ENCODE data around the gene FAM193A.
"Not testable (repeated sequence)": the region's sequence is repeated elsewhere in the genome, so short reads cannot be mapped to it uniquely, and the experiment has no call there.

FAM193A gene

GRCh38 chr4:2511645-2512131 lies 24.8 kb upstream of the FAM193A start:
- no peak overlapping the region for H3K9ac ChIP-seq (ENCODE audit: insufficient read length)
- H3K4me3 ChIP-seq: no peak overlapping the region
- H3K27ac ChIP-seq: no peak overlapping the region
- TF ChIP-seq POLR2AphosphoS5 (IDR thresholded peaks at IDR 0.05; ENCODE audit: borderline replicate concordance, low read depth, low read length) (no peak), FOXP2 (optimal IDR thresholded peaks at IDR 0.05; ENCODE audit: control extremely low read depth, extremely low read length, insufficient read depth) (no peak), EZH2 (IDR thresholded peaks at IDR 0.05) (no peak)
- no peak for DNase-seq (ENCODE audit: low read depth, low spot score)
- peaks cover 85% of the 10 kb centered on the region for H3K36me3 ChIP-seq (ENCODE audit: insufficient read depth, low read length)
- no peaks in the 10 kb centered on the region for H3K9me3 ChIP-seq (ENCODE audit: low read depth, low read length)

GRCh38 chr4:2512396-2513135 lies 23.9 kb upstream of the FAM193A start:
- H3K36me3 ChIP-seq (ENCODE audit: insufficient read depth, low read length): peaks cover 76% of the 10 kb centered on the region
- no peak for TF ChIP-seq POLR2AphosphoS5 (IDR thresholded peaks at IDR 0.05; ENCODE audit: borderline replicate concordance, low read depth, low read length)
- no peak for TF ChIP-seq FOXP2 (optimal IDR thresholded peaks at IDR 0.05; ENCODE audit: control extremely low read depth, extremely low read length, insufficient read depth)
- no peak for TF ChIP-seq EZH2 (IDR thresholded peaks at IDR 0.05)

GRCh38 chr4:2514193-2514592 lies 22.3 kb upstream of the FAM193A start:
- not testable (repeated sequence) for H3K27ac ChIP-seq; H3K9ac ChIP-seq (ENCODE audit: insufficient read length); H3K9me3 ChIP-seq (ENCODE audit: low read depth, low read length); DNase-seq (ENCODE audit: low read depth, low spot score); H3K4me3 ChIP-seq
- H3K36me3 ChIP-seq (ENCODE audit: insufficient read depth, low read length): peaks cover 67% of the 10 kb centered on the region

More at GRCh38 chr4:2512396-2513135, 23.9 kb upstream of the FAM193A start:
- H3K27ac ChIP-seq: no peak overlapping the region
- H3K9ac ChIP-seq (ENCODE audit: insufficient read length): no peak overlapping the region
- no peak for DNase-seq (ENCODE audit: low read depth, low spot score)
- no peaks in the 10 kb centered on the region for H3K9me3 ChIP-seq (ENCODE audit: low read depth, low read length)
- H3K4me3 ChIP-seq: no peak overlapping the region

GRCh38 chr4:2514944-2515343 lies 21.5 kb upstream of the FAM193A start:
- not testable (repeated sequence) for H3K27ac ChIP-seq; H3K9ac ChIP-seq (ENCODE audit: insufficient read length); DNase-seq (ENCODE audit: low read depth, low spot score); H3K9me3 ChIP-seq (ENCODE audit: low read depth, low read length); H3K4me3 ChIP-seq
- peaks cover 60% of the 10 kb centered on the region for H3K36me3 ChIP-seq (ENCODE audit: insufficient read depth, low read length)

GRCh38 chr4:2515830-2516550 lies 20.5 kb upstream of the FAM193A start:
- DNase-seq (ENCODE audit: low read depth, low spot score): no peak
- H3K9ac ChIP-seq (ENCODE audit: insufficient read length): no peak overlapping the region
- no peaks in the 10 kb centered on the region for H3K9me3 ChIP-seq (ENCODE audit: low read depth, low read length)
- H3K36me3 ChIP-seq (ENCODE audit: insufficient read depth, low read length): peaks cover 49% of the 10 kb centered on the region
- 0 out of 2 replicates have a peak overlapping the region, but pooled peaks have one; percentile 8 for H3K27ac ChIP-seq
- TF ChIP-seq FOXP2 (optimal IDR thresholded peaks at IDR 0.05; ENCODE audit: control extremely low read depth, extremely low read length, insufficient read depth) (no peak), EZH2 (IDR thresholded peaks at IDR 0.05) (no peak), POLR2AphosphoS5 (IDR thresholded peaks at IDR 0.05; ENCODE audit: borderline replicate concordance, low read depth, low read length) (no peak; the same call in 1 of the 2 replicates)
- H3K4me3 ChIP-seq: no peak overlapping the region

- H3K27ac ChIP-seq: 0 out of 2 replicates have a peak overlapping the region, but pooled peaks have one; percentile 8
- TF ChIP-seq POLR2AphosphoS5 (IDR thresholded peaks at IDR 0.05; ENCODE audit: borderline replicate concordance, low read depth, low read length): no peak
- no peak for TF ChIP-seq EZH2 (IDR thresholded peaks at IDR 0.05)
- TF ChIP-seq FOXP2 (optimal IDR thresholded peaks at IDR 0.05; ENCODE audit: control extremely low read depth, extremely low read length, insufficient read depth): no peak
- peaks cover 46% of the 10 kb centered on the region for H3K36me3 ChIP-seq (ENCODE audit: insufficient read depth, low read length)
- no peaks in the 10 kb centered on the region for H3K9me3 ChIP-seq (ENCODE audit: low read depth, low read length)
- no peak overlapping the region for H3K4me3 ChIP-seq
- DNase-seq (ENCODE audit: low read depth, low spot score): no peak
- H3K9ac ChIP-seq (ENCODE audit: insufficient read length): no peak overlapping the region
Observed at GRCh38 chr4:2516635-2517034, 19.8 kb upstream of the FAM193A start.

- TF ChIP-seq FOXP2 (optimal IDR thresholded peaks at IDR 0.05; ENCODE audit: control extremely low read depth, extremely low read length, insufficient read depth) (no peak), POLR2AphosphoS5 (IDR thresholded peaks at IDR 0.05; ENCODE audit: borderline replicate concordance, low read depth, low read length) (no peak), EZH2 (IDR thresholded peaks at IDR 0.05) (no peak)
Observed at GRCh38 chr4:2526559-2526958, 9.9 kb upstream of the FAM193A start.

GRCh38 chr4:2534904-2535375 lies 1.5 kb upstream of the FAM193A start:
- Histone ChIP-seq H3K9ac (ENCODE audit: insufficient read length) (peak overlapping the region; percentile 99), H3K27ac (peak overlapping the region; percentile 86), H3K4me3 (peak overlapping the region; percentile 93), H3K9me3 (ENCODE audit: low read depth, low read length) (no peaks in the 10 kb centered on the region), H3K36me3 (ENCODE audit: insufficient read depth, low read length) (peaks cover 5% of the 10 kb centered on the region)
- no peak for TF ChIP-seq POLR2AphosphoS5 (IDR thresholded peaks at IDR 0.05; ENCODE audit: borderline replicate concordance, low read depth, low read length)
- DNase-seq (ENCODE audit: low read depth, low spot score): no peak

More at GRCh38 chr4:2526559-2526958, 9.9 kb upstream of the FAM193A start:
- DNase-seq (ENCODE audit: low read depth, low spot score): no peak
- Histone ChIP-seq H3K36me3 (ENCODE audit: insufficient read depth, low read length) (no peaks in the 10 kb centered on the region), H3K9me3 (ENCODE audit: low read depth, low read length) (no peaks in the 10 kb centered on the region), H3K4me3 (no peak overlapping the region), H3K9ac (ENCODE audit: insufficient read length) (no peak overlapping the region), H3K27ac (no peak overlapping the region)

All from SK-N-MC (cell line).